ENCODE data around the gene ITGAL. TPM values are rescaled to one million over a fixed set of nuclear protein-coding genes. Genes with fewer than 3 reads are reported as not detected.

The ITGAL gene
- total RNA-seq, 1 donor from 2014 or later: 4.2 TPM

GRCh38 chr16:30554557-30555314, 82.2 kb downstream of the ITGAL start:
- Histone ChIP-seq H3K27me3 (ENCODE audit: control insufficient read depth in 3 of 3, insufficient read depth in 3 of 3, low read length in 3 of 3) (no peaks in the 10 kb centered on the region), H3K9me3 (ENCODE audit: control insufficient read depth in 3 of 3, low read length in 3 of 3) (no peaks in the 10 kb centered on the region), H3K27ac (ENCODE audit: low read depth, low read length) (no peak overlapping the region), H3K9ac (ENCODE audit: low read depth in 1 of 3, low read length in 3 of 3) (no peak overlapping the region), H3K4me3 (ENCODE audit: low read length in 3 of 3) (no peak overlapping the region), H3K36me3 (ENCODE audit: control insufficient read depth in 3 of 3, insufficient read depth in 3 of 3, low read length in 3 of 3) (peaks cover 13 to 24% (median 19%) of the 10 kb centered on the region in 3 donors), H3K4me1 (ENCODE audit: control insufficient read depth in 3 of 3, insufficient read depth in 3 of 3, low read length in 3 of 3) (peaks cover 23 to 31% (median 24%) of the 10 kb centered on the region in 3 donors)

DNA sequence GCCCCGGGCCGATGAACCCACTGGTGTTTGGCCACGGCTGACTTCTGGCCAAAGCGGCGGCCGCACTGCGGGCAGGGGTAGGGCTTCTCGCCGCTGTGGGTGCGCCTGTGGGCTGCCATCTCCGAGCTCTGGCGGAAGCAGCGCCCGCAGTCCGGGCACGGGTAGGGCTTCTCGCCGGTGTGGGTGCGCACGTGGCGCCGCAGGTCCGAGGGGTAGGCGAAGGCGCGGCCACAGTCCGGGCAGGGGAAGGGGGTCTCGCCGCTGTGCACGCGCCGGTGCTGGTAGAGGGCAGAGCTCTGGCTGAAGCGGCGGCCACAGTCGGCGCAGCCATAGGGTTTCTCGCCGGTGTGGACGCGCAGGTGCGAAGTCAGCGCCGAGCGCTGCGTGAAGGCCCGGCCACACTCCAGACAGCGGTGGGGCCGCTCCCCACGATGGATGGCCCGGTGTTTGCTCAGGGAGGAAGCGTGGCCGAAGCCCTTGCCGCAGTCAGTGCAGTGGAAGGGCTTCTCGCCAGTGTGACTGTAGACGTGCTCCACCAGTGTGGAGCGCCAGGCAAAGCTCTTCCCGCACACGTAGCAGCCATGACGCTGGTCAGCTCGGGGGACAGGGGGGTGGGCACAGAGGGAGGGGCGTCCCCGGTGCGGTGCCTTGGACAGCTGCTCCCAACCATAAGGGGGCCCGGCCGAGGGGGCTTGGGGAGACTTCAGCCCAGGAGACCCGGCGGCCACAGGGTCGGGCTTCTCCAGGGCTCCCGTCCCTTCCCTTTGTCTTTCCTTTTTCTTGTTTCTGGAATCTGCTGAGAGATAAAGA, 83.0 kb downstream of the ITGAL start:
- no peak overlapping the region for H3K9ac ChIP-seq (ENCODE audit: low read depth in 1 of 3, low read length in 3 of 3)
- H3K4me1 ChIP-seq (ENCODE audit: control insufficient read depth in 3 of 3, insufficient read depth in 3 of 3, low read length in 3 of 3): peaks cover 23 to 31% (median 24%) of the 10 kb centered on the region in 3 donors
- no peak overlapping the region for H3K27ac ChIP-seq (ENCODE audit: low read depth, low read length)
- peaks cover 13 to 24% (median 19%) of the 10 kb centered on the region in 3 donors for H3K36me3 ChIP-seq (ENCODE audit: control insufficient read depth in 3 of 3, insufficient read depth in 3 of 3, low read length in 3 of 3)
- no peaks in the 10 kb centered on the region for H3K27me3 ChIP-seq (ENCODE audit: control insufficient read depth in 3 of 3, insufficient read depth in 3 of 3, low read length in 3 of 3)
- no peak overlapping the region for H3K4me3 ChIP-seq (ENCODE audit: low read length in 3 of 3)
- no peaks in the 10 kb centered on the region for H3K9me3 ChIP-seq (ENCODE audit: control insufficient read depth in 3 of 3, low read length in 3 of 3)

GRCh38 chr16:30556125-30556473, 83.6 kb downstream of the ITGAL start:
- Histone ChIP-seq H3K9me3 (ENCODE audit: control insufficient read depth in 3 of 3, low read length in 3 of 3) (no peaks in the 10 kb centered on the region), H3K4me1 (ENCODE audit: control insufficient read depth in 3 of 3, insufficient read depth in 3 of 3, low read length in 3 of 3) (peaks cover 26 to 34% (median 27%) of the 10 kb centered on the region in 3 donors), H3K27me3 (ENCODE audit: control insufficient read depth in 3 of 3, insufficient read depth in 3 of 3, low read length in 3 of 3) (no peaks in the 10 kb centered on the region), H3K4me3 (ENCODE audit: low read length in 3 of 3) (no peak overlapping the region), H3K27ac (ENCODE audit: low read depth, low read length) (no peak overlapping the region), H3K9ac (ENCODE audit: low read depth in 1 of 3, low read length in 3 of 3) (peak overlapping the region in 1 of 3 donors; percentile 33), H3K36me3 (ENCODE audit: control insufficient read depth in 3 of 3, insufficient read depth in 3 of 3, low read length in 3 of 3) (peaks cover 13 to 24% (median 19%) of the 10 kb centered on the region in 3 donors)

GRCh38 chr16:30557707-30557956, 85.1 kb downstream of the ITGAL start:
- H3K36me3 ChIP-seq (ENCODE audit: control insufficient read depth in 3 of 3, insufficient read depth in 3 of 3, low read length in 3 of 3): peaks cover 13 to 23% (median 18%) of the 10 kb centered on the region in 3 donors

GRCh38 chr16:30557957-30558788, 85.6 kb downstream of the ITGAL start, which contains the start of gene ZNF764:
Gene ZNF764 (minus strand): TSS chr16:30558374. CDS start chr16:30558182, 192 bp downstream.
- Histone ChIP-seq H3K27ac (ENCODE audit: low read depth, low read length) (peak within 1 kb of the TSS; percentile 97), H3K36me3 (ENCODE audit: control insufficient read depth in 3 of 3, insufficient read depth in 3 of 3, low read length in 3 of 3) (peaks cover 13 to 18% (median 13%) of the 10 kb centered on the region in 3 donors), H3K4me3 (ENCODE audit: low read length in 3 of 3) (peak within 1 kb of the TSS; percentile 80 to 88 (median 86)), H3K9ac (ENCODE audit: low read depth in 1 of 3, low read length in 3 of 3) (peak within 1 kb of the TSS; percentile 89 to 95 (median 94)), H3K27me3 (ENCODE audit: control insufficient read depth in 3 of 3, insufficient read depth in 3 of 3, low read length in 3 of 3) (peaks cover 0 to 2% (median 0%) of the 10 kb centered on the region in 3 donors), H3K9me3 (ENCODE audit: control insufficient read depth in 3 of 3, low read length in 3 of 3) (no peaks in the 10 kb centered on the region), H3K4me1 (ENCODE audit: control insufficient read depth in 3 of 3, insufficient read depth in 3 of 3, low read length in 3 of 3) (peaks cover 23 to 32% (median 23%) of the 10 kb centered on the region in 3 donors)

More at GRCh38 chr16:30557707-30557956, 85.1 kb downstream of the ITGAL start:
- Histone ChIP-seq H3K4me1 (ENCODE audit: control insufficient read depth in 3 of 3, insufficient read depth in 3 of 3, low read length in 3 of 3) (peaks cover 26 to 35% (median 27%) of the 10 kb centered on the region in 3 donors), H3K9ac (ENCODE audit: low read depth in 1 of 3, low read length in 3 of 3) (peak overlapping the region; percentile 89 to 95 (median 94)), H3K4me3 (ENCODE audit: low read length in 3 of 3) (peak overlapping the region; percentile 80 to 88 (median 86)), H3K9me3 (ENCODE audit: control insufficient read depth in 3 of 3, low read length in 3 of 3) (no peaks in the 10 kb centered on the region), H3K27ac (ENCODE audit: low read depth, low read length) (peak overlapping the region; percentile 97), H3K27me3 (ENCODE audit: control insufficient read depth in 3 of 3, insufficient read depth in 3 of 3, low read length in 3 of 3) (peaks cover 0 to 2% (median 0%) of the 10 kb centered on the region in 3 donors)

GRCh38 chr16:30558789-30559377, 86.3 kb downstream of the ITGAL start:
- H3K4me3 ChIP-seq (ENCODE audit: low read length in 3 of 3): peak overlapping the region; percentile 72 to 88 (median 78)
- no peaks in the 10 kb centered on the region for H3K9me3 ChIP-seq (ENCODE audit: control insufficient read depth in 3 of 3, low read length in 3 of 3)
- H3K4me1 ChIP-seq (ENCODE audit: control insufficient read depth in 3 of 3, insufficient read depth in 3 of 3, low read length in 3 of 3): peaks cover 20 to 25% (median 21%) of the 10 kb centered on the region in 3 donors
- H3K36me3 ChIP-seq (ENCODE audit: control insufficient read depth in 3 of 3, insufficient read depth in 3 of 3, low read length in 3 of 3): peaks cover 9 to 14% (median 9%) of the 10 kb centered on the region in 3 donors
- H3K27ac ChIP-seq (ENCODE audit: low read depth, low read length): peak overlapping the region; percentile 97
- peak overlapping the region; percentile 51 to 75 (median 55) for H3K9ac ChIP-seq (ENCODE audit: low read depth in 1 of 3, low read length in 3 of 3)
- peaks cover 0 to 2% (median 0%) of the 10 kb centered on the region in 3 donors for H3K27me3 ChIP-seq (ENCODE audit: control insufficient read depth in 3 of 3, insufficient read depth in 3 of 3, low read length in 3 of 3)

DNA sequence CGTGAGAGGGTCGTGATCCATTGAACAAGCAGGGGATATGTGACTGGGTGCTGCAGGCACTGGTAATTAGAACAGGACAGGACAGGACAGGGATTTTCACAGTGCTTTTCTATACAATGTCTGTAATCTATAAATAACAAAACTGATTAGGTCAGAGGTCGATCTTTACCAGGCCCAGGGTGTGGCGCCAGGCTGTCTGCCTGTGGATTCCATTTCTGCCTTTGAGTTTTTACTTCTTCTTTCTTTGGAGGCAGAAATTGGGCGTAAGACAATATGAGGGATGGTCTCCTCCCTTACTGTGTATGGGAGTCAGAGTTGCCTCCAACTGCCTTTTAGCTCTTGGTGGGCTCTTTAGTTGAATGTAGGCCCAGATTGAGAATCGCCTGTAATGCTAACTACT, 87.1 kb downstream of the ITGAL start:
- no peak overlapping the region for H3K27ac ChIP-seq (ENCODE audit: low read depth, low read length)
- peaks cover 2 to 9% (median 7%) of the 10 kb centered on the region in 3 donors for H3K36me3 ChIP-seq (ENCODE audit: control insufficient read depth in 3 of 3, insufficient read depth in 3 of 3, low read length in 3 of 3)
- H3K27me3 ChIP-seq (ENCODE audit: control insufficient read depth in 3 of 3, insufficient read depth in 3 of 3, low read length in 3 of 3): peaks cover 0 to 2% (median 0%) of the 10 kb centered on the region in 3 donors
- H3K9me3 ChIP-seq (ENCODE audit: control insufficient read depth in 3 of 3, low read length in 3 of 3): no peaks in the 10 kb centered on the region
- no peak overlapping the region for H3K9ac ChIP-seq (ENCODE audit: low read depth in 1 of 3, low read length in 3 of 3)
- peaks cover 20 to 25% (median 21%) of the 10 kb centered on the region in 3 donors for H3K4me1 ChIP-seq (ENCODE audit: control insufficient read depth in 3 of 3, insufficient read depth in 3 of 3, low read length in 3 of 3)
- H3K4me3 ChIP-seq (ENCODE audit: low read length in 3 of 3): no peak overlapping the region

DNA sequence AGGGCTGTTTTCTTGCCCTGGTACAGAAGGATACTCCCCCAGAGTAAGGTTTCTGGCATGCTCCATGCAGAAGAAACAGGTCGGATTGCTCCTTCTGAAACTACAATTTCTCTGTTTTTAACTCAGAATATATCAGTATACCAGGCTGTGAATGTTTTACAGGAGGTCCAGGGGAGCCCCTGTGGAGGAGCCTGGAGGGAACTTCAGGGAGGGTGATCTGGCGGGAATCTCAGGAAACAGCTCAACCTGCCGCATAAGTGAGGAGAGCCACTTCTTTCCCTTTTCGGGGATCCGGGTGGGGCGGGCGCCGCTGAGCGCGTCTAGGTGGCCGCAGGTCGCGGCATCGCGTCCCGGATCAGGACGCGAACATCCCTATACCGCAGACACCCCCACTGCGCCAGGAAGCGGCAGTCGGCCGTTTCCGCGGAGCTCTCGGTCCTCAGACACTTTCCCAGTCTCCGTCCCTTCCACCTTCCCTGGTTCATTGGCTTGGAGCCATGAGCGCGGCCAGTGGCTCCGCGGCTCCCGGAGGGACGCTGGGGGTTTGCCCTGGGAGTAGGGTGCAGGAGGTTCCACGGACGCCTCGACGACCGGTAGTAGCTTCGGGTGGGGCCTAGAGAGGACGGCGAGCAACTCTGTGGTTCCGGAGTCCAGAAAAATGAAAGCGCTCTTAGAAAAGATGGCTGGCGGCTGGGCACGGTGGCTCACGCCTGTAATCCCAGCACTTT, 88.7 kb downstream of the ITGAL start:
- Histone ChIP-seq H3K27ac (ENCODE audit: low read depth, low read length) (peak overlapping the region; percentile 56), H3K4me1 (ENCODE audit: control insufficient read depth in 3 of 3, insufficient read depth in 3 of 3, low read length in 3 of 3) (peaks cover 16 to 22% (median 18%) of the 10 kb centered on the region in 3 donors), H3K36me3 (ENCODE audit: control insufficient read depth in 3 of 3, insufficient read depth in 3 of 3, low read length in 3 of 3) (no peaks in the 10 kb centered on the region), H3K9ac (ENCODE audit: low read depth in 1 of 3, low read length in 3 of 3) (peak overlapping the region; percentile 70 to 84 (median 77)), H3K9me3 (ENCODE audit: control insufficient read depth in 3 of 3, low read length in 3 of 3) (no peaks in the 10 kb centered on the region), H3K4me3 (ENCODE audit: low read length in 3 of 3) (peak overlapping the region; percentile 77 to 79 (median 78)), H3K27me3 (ENCODE audit: control insufficient read depth in 3 of 3, insufficient read depth in 3 of 3, low read length in 3 of 3) (peaks cover 0 to 2% (median 0%) of the 10 kb centered on the region in 3 donors)

Measured in skeletal muscle tissue (tissue), 4 donors.